Measurements from ENCODE around the gene THBS4.

DNA sequence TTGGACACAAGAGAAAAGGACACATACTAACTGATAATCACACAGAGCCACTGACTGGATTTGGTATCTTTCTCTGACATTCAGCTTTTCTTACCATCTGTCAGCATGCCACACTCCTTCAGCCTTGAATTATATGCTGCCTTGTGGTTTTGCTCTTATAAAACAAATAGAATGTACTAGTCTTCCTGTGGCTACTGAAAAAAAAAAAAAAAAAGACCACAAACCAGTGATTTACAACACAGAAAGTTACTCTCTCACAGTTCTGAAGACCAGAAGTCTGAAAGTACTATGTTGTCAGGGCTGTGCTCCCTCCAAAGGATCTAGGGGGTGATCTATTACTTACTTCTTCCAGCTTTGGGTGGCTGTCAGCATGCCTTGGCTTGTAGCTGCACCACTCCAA, 82.3 kb downstream of the THBS4 start:
- TF ChIP-seq, protein P1, sequence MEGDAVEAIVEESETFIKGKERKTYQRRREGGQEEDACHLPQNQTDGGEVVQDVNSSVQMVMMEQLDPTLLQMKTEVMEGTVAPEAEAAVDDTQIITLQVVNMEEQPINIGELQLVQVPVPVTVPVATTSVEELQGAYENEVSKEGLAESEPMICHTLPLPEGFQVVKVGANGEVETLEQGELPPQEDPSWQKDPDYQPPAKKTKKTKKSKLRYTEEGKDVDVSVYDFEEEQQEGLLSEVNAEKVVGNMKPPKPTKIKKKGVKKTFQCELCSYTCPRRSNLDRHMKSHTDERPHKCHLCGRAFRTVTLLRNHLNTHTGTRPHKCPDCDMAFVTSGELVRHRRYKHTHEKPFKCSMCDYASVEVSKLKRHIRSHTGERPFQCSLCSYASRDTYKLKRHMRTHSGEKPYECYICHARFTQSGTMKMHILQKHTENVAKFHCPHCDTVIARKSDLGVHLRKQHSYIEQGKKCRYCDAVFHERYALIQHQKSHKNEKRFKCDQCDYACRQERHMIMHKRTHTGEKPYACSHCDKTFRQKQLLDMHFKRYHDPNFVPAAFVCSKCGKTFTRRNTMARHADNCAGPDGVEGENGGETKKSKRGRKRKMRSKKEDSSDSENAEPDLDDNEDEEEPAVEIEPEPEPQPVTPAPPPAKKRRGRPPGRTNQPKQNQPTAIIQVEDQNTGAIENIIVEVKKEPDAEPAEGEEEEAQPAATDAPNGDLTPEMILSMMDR (IDR thresholded peaks at IDR 0.05) = no peak
- TF ChIP-seq ATF1 (CRISPR knock-in tag; IDR thresholded peaks at IDR 0.05) (no peak), ZNF263 (CRISPR knock-in tag; IDR thresholded peaks at IDR 0.05; ENCODE audit: low read depth) (no peak), USF1 (CRISPR knock-in tag; IDR thresholded peaks at IDR 0.05) (no peak), FOXJ3 (CRISPR knock-in tag; IDR thresholded peaks at IDR 0.05; ENCODE audit: borderline replicate concordance) (no peak)
- TF ChIP-seq, protein P2, sequence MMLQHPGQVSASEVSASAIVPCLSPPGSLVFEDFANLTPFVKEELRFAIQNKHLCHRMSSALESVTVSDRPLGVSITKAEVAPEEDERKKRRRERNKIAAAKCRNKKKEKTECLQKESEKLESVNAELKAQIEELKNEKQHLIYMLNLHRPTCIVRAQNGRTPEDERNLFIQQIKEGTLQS (CRISPR knock-in tag; conservative IDR thresholded peaks at IDR 0.05) = no peak
